GM12878 (cell line): ENCODE data around the gene NBDY. TPM values are rescaled to one million over a fixed set of nuclear protein-coding genes. Genes with fewer than 3 reads are reported as not detected.

Experiments used
- ATAC-seq: fragments of 200-7000 bp; cut with Tn5 transposase; 3 replicates; pipeline ENCODE4 v1.9.1; 2020; ENCODE audit warnings: mild to moderate bottlenecking, moderate library complexity
- BruUV-seq: library from RNA; stranded (reverse); fragments of 400-500 nt; replicated peaks from 2 replicates; lab custom pipeline; 2021; lab: Mats Ljungman, UMichigan
- CTCF ChIA-PET: fragments of 300-600 bp; sonication (Branson Sonifier 250); formaldehyde crosslinking; extraction: SDS; loops from one replicate; lab custom pipeline; 2021; ENCODE audit warnings: inconsistent platforms; lab: Yijun Ruan, JAX
- POLR2A ChIA-PET: fragments of 350-600 bp; formaldehyde crosslinking; extraction: SDS; loops from one replicate; lab custom pipeline; 2021; ENCODE audit warnings: inconsistent platforms; lab: Charles Lee
- RAD21 ChIA-PET: fragments of 300-600 bp; sonication (Branson Sonifier 250); formaldehyde crosslinking; loops from one replicate; lab custom pipeline; 2023; ENCODE audit warnings: antibody characterized with exemption; ENCODE audit not compliant: unreplicated experiment; lab: Charles Lee
- SMC1A ChIA-PET: fragments of 300-600 bp; sonication (Branson Sonifier 250); formaldehyde crosslinking; loops from one replicate; lab custom pipeline; 2023; ENCODE audit not compliant: unreplicated experiment, uncharacterized antibody; lab: Charles Lee
- DNase-seq: peaks from one replicate; pipeline ENCODE4 v3.0.0-alpha.2; 2011; ENCODE audit warnings: low read depth, low spot score
- FAIRE-seq: peaks from 3 replicates; lab custom pipeline; 2011; peaks lifted over from hg19 to GRCh38; lab: Jason Lieb, UNC
- H2AFZ ChIP-seq: 2 replicates; pipeline ENCODE4 v1.6.0; 2011; ENCODE audit warnings: low read depth, low read length, control low read depth; ENCODE audit not compliant: control insufficient read depth
- H3K27ac ChIP-seq: 2 replicates; pipeline ENCODE4 v1.5.1; 2011; ENCODE audit warnings: control low read depth; ENCODE audit not compliant: control insufficient read depth, insufficient read depth
- H3K27me3 ChIP-seq, 2 experiments: replicated peaks in 1 of 2; 2 replicates each; pipeline versions ENCODE4 v1.6.0 to v1.6.1; 2011; ENCODE audit warnings: low read length in 1 of 2; ENCODE audit not compliant: control insufficient read depth in 2 of 2, insufficient read depth in 2 of 2
- H3K36me3 ChIP-seq, 2 experiments: 2 replicates each; pipeline ENCODE4 v1.5.1; 2011; ENCODE audit warnings: low read length in 1 of 2; ENCODE audit not compliant: control insufficient read depth in 2 of 2, insufficient read depth in 2 of 2
- H3K4me1 ChIP-seq: 2 replicates; pipeline ENCODE4 v1.6.1; 2011; ENCODE audit warnings: mild to moderate bottlenecking, low read length, moderate library complexity, mixed read lengths; ENCODE audit not compliant: control insufficient read depth, insufficient read depth
- H3K4me2 ChIP-seq: 2 replicates; pipeline ENCODE4 v1.6.0; 2011; ENCODE audit warnings: control low read depth; ENCODE audit not compliant: control insufficient read depth, insufficient read depth
- H3K4me3 ChIP-seq: fragments of 200-600 bp; sonication (generic); 2 replicates; pipeline ENCODE4 v1.5.1; 2016
- H3K79me2 ChIP-seq: 2 replicates; pipeline ENCODE4 v1.6.0; 2011; ENCODE audit warnings: low read length; ENCODE audit not compliant: control insufficient read depth, insufficient read depth
- H3K9ac ChIP-seq: 2 replicates; pipeline ENCODE4 v1.8.0; 2011; ENCODE audit warnings: low read length, control low read depth, mixed read lengths; ENCODE audit not compliant: control insufficient read depth, insufficient read depth
- H3K9me3 ChIP-seq: replicated peaks from 3 replicates; pipeline ENCODE4 v1.5.1; 2011; ENCODE audit warnings: mild to moderate bottlenecking, low read length; ENCODE audit not compliant: control insufficient read depth, insufficient read depth
- H4K20me1 ChIP-seq: 2 replicates; pipeline ENCODE4 v1.6.0; 2011; ENCODE audit not compliant: control insufficient read depth, insufficient read depth
- IKZF2 ChIP-seq, 2 experiments: fragments of 450-650 bp; IDR thresholded peaks; 2 replicates each; pipeline ENCODE4 v1.6.1; 2017; ENCODE audit warnings: mild to moderate bottlenecking in 2 of 2, moderate library complexity in 2 of 2
- MYB ChIP-seq: fragments of 150-350 bp; IDR thresholded peaks from 2 replicates; pipeline ENCODE4 v1.6.1; 2014; ENCODE audit warnings: mild to moderate bottlenecking, low read depth, low read length, borderline replicate concordance
- PAX8 ChIP-seq: fragments of 450-650 bp; IDR thresholded peaks from 2 replicates; pipeline ENCODE4 v1.6.1; 2017; ENCODE audit warnings: mild to moderate bottlenecking, moderate library complexity
- SMAD1 ChIP-seq: fragments of 450-650 bp; IDR thresholded peaks from 2 replicates; pipeline ENCODE4 v1.6.1; 2018; ENCODE audit warnings: mild to moderate bottlenecking, low read depth; ENCODE audit not compliant: partially characterized antibody
- SP1 ChIP-seq: IDR thresholded peaks from one replicate; pipeline ENCODE4 v1.6.1; 2011; ENCODE audit warnings: low read depth, low read length
- WGBS: methylation state at CpG from one replicate; pipeline ENCODE4 v1.1.6; 2016; ENCODE audit warnings: low lambda C conversion rate; ENCODE audit not compliant: insufficient replicate concordance, insufficient coverage; ENCODE audit errors: missing lambda C conversion rate; 5-methylcytosine and 5-hydroxymethylcytosine counted together
- in situ Hi-C: fragments of 300-500 bp; cut with MboI; formaldehyde crosslinking; loops from 9 replicates; pipeline ENCODE4 v1.14.3; 2018; ENCODE audit warnings: mixed read lengths
- intact Hi-C: fragments of 100-400 bp; cut with micrococcal nuclease; formaldehyde crosslinking; loops from one replicate; pipeline ENCODE4 v1.14.2; 2022; ENCODE audit not compliant: unreplicated experiment
- polyA plus RNA-seq, 11 experiments: library from polyadenylated mRNA; depleted of rRNA in 4 of 11; unstranded in 6 of 11; stranded (reverse) in 5 of 11; fragments of >200 nt; fragmentation: Nextera tagmentation in 4 of 11; fragmentation: Illumina TruSeq in 1 of 11; extraction: Ambion mirVana in 4 of 11; extraction: Trizol in 1 of 11; gene quantifications; 1 replicate in 1 of 11; 2 replicates in 10 of 11; pipeline versions ENCODE4 v1.2.1 to v1.2.3, GENCODE V29; 2011 to 2016; ENCODE audit warnings: inconsistent platforms in 2 of 11, missing spikeins in 2 of 11, low read depth in 1 of 11
- total RNA-seq, 4 experiments: library from RNA; depleted of rRNA in 3 of 4; stranded (reverse); fragments of >200 nt in 3 of 4; fragmentation: Illumina TruSeq in 1 of 4; extraction: Trizol in 1 of 4; gene quantifications; 2 replicates each; pipeline versions ENCODE4 v1.2.1 to v1.2.3, GENCODE V29; 2013 to 2021

Gene NBDY
- total and polyA plus RNA-seq, 10 of the 15 experiments (the other 5 are each of a cell fraction or from before 2014, with no cell fraction given) = 10.8 to 122 (median 61.5) TPM

- H3K9ac ChIP-seq = no peak overlapping the region
- H3K4me2 ChIP-seq = no peak overlapping the region
- H3K36me3 ChIP-seq = no peaks in the 10 kb centered on the region
- WGBS = 50% methylated on average over 2 of the region's 2 CpGs
- DNase-seq (no peak), ATAC-seq (no peak), FAIRE-seq (no peak)
- TF ChIP-seq IKZF2 (IDR thresholded peaks at IDR 0.05) (no peak), MYB (no peak), SP1 (no peak), PAX8 (no peak), SMAD1 (no peak)
- in situ Hi-C loops = no loop called here
- CTCF ChIA-PET = no interaction called here
- no peak overlapping the region for H3K4me3 ChIP-seq
- BruUV-seq = no TSS peak
- H3K27ac ChIP-seq = no peak overlapping the region
- no peaks in the 10 kb centered on the region for H3K79me2 ChIP-seq
- H3K4me1 ChIP-seq = no peaks in the 10 kb centered on the region
- no peaks in the 10 kb centered on the region for H4K20me1 ChIP-seq
- no peaks in the 10 kb centered on the region; the same call in 2 of the 3 replicates for H3K9me3 ChIP-seq
- SMC1A ChIA-PET = no interaction called here
- H3K27me3 ChIP-seq = no peaks in the 10 kb centered on the region
- intact Hi-C loops = no loop called here
- no peak overlapping the region for H2AFZ ChIP-seq
- POLR2A ChIA-PET = no interaction called here
- RAD21 ChIA-PET = no interaction called here
Measured at GRCh38 chrX:56860888-56861287, 131.8 kb downstream of the NBDY start.

Other genes with a start within 250 kb of the NBDY start
- gene UBQLN2, start 165.6 kb upstream of the NBDY start, total RNA-seq (2014; rRNA removed) = 4.5 and 5.9 TPM in 2 replicates
- gene UBQLN2, start 165.6 kb upstream of the NBDY start, total RNA-seq (2014; rRNA removed; fragmentation: Illumina TruSeq; extraction: Trizol) = 5.9 and 6.4 TPM in 2 replicates
- 22.9 and 23.1 TPM in 2 replicates for gene UBQLN2, start 165.6 kb upstream of the NBDY start, total RNA-seq (2021)
- 20.3 and 22.1 TPM in 2 replicates for gene UBQLN2, start 165.6 kb upstream of the NBDY start, polyA plus RNA-seq (2011; rRNA removed)
- gene UBQLN2, start 165.6 kb upstream of the NBDY start, polyA plus RNA-seq (2014; fragmentation: Illumina TruSeq; extraction: Trizol) = 16.5 and 18.5 TPM in 2 replicates
- 1 to 10 TPM; 2.4 to 6.2 TPM for gene UBQLN2, start 165.6 kb upstream of the NBDY start, polyA plus RNA-seq (2014; fragmentation: Nextera tagmentation; extraction: Ambion mirVana)
- 15.6 and 16.7 TPM in 2 replicates for gene UBQLN2, start 165.6 kb upstream of the NBDY start, polyA plus RNA-seq (2014; rRNA removed)
- 10 to 100 TPM; 41.2 to 41.3 TPM for gene UBQLN2, start 165.6 kb upstream of the NBDY start, polyA plus RNA-seq (2016; fragmentation: Nextera tagmentation; extraction: Ambion mirVana)